Keratinocyte (primary cell): ENCODE data around the gene CCDC88A. TPM values are rescaled to one million over a fixed set of nuclear protein-coding genes. Genes with fewer than 3 reads are reported as not detected.

Experiments used
- DNase-seq: peaks from one replicate; pipeline ENCODE4 v3.0.0-alpha.2; 2011; ENCODE audit warnings: low read depth, missing footprints, low spot score
- FAIRE-seq: peaks from 2 replicates; lab custom pipeline; 2011; peaks lifted over from hg19 to GRCh38; lab: Jason Lieb, UNC
- H2AFZ ChIP-seq: 2 replicates; pipeline ENCODE4 v1.6.0; 2012; ENCODE audit warnings: low read length, control low read depth, inconsistent platforms; ENCODE audit not compliant: control insufficient read depth
- H3K27ac ChIP-seq: 2 replicates; pipeline ENCODE4 v1.5.1; 2011; ENCODE audit warnings: low read length; ENCODE audit not compliant: control insufficient read depth, insufficient read depth
- H3K27me3 ChIP-seq: 3 replicates; pipeline ENCODE4 v1.6.0; 2011; ENCODE audit warnings: low read length; ENCODE audit not compliant: control insufficient read depth, insufficient read depth; ENCODE audit errors: extremely low read depth
- H3K36me3 ChIP-seq, 2 experiments: 2 replicates in 1 of 2; 3 replicates in 1 of 2; pipeline ENCODE4 v1.5.1; 2011; ENCODE audit warnings: low read length in 2 of 2, mild to moderate bottlenecking in 1 of 2; ENCODE audit not compliant: control insufficient read depth in 2 of 2, insufficient read depth in 2 of 2; ENCODE audit errors: extremely low read depth in 1 of 2
- H3K4me1 ChIP-seq: 3 replicates; pipeline ENCODE4 v1.5.1; 2011; ENCODE audit warnings: low read length; ENCODE audit not compliant: control insufficient read depth, insufficient read depth; ENCODE audit errors: extremely low read depth
- H3K4me2 ChIP-seq: 3 replicates; pipeline ENCODE4 v1.6.0; 2011; ENCODE audit warnings: low read depth, low read length; ENCODE audit not compliant: control insufficient read depth, insufficient read depth; ENCODE audit errors: extremely low read depth
- H3K4me3 ChIP-seq, 3 experiments: fragments of 200-600 bp in 1 of 3; sonication (generic) in 1 of 3; 2 replicates in 2 of 3; 3 replicates in 1 of 3; pipeline ENCODE4 v1.5.1; 2011 to 2016; ENCODE audit warnings: low read length in 3 of 3, mild to moderate bottlenecking in 3 of 3, control low read depth in 2 of 3, inconsistent platforms in 1 of 3, low read depth in 1 of 3, mixed read lengths in 1 of 3, mixed run types in 1 of 3, moderate library complexity in 1 of 3; ENCODE audit not compliant: control insufficient read depth in 2 of 3, insufficient read depth in 2 of 3; ENCODE audit errors: extremely low read depth in 1 of 3
- H3K79me2 ChIP-seq: 2 replicates; pipeline ENCODE4 v1.6.0; 2012; ENCODE audit warnings: low read length; ENCODE audit not compliant: control insufficient read depth, insufficient read depth
- H3K9ac ChIP-seq: 3 replicates; pipeline ENCODE4 v1.6.0; 2011; ENCODE audit warnings: low read length; ENCODE audit not compliant: control insufficient read depth, insufficient read depth; ENCODE audit errors: extremely low read depth
- H3K9me1 ChIP-seq: 3 replicates; pipeline ENCODE4 v1.6.0; 2011; ENCODE audit warnings: low read length; ENCODE audit not compliant: control insufficient read depth, insufficient read depth; ENCODE audit errors: extremely low read depth
- H3K9me3 ChIP-seq: 2 replicates; pipeline ENCODE4 v1.5.1; 2012; ENCODE audit warnings: low read depth, low read length; ENCODE audit not compliant: control insufficient read depth
- H4K20me1 ChIP-seq: 3 replicates; pipeline ENCODE4 v1.6.0; 2011; ENCODE audit warnings: low read length; ENCODE audit not compliant: control insufficient read depth, insufficient read depth; ENCODE audit errors: extremely low read depth
- EZH2 ChIP-seq: IDR thresholded peaks from one replicate; pipeline ENCODE4 v1.6.1; 2012; ENCODE audit warnings: inconsistent platforms, mild to moderate bottlenecking, low read length, moderate library complexity
- dilution Hi-C: fragments of 300-500 bp; cut with MboI; formaldehyde crosslinking; loops from one replicate; pipeline ENCODE4 v1.7.0; 2020; ENCODE audit warnings: low sequenced_read_pairs; ENCODE audit not compliant: extremely low pct_ligation_motif_present
- polyA plus RNA-seq, 5 experiments: library from polyadenylated mRNA; depleted of rRNA in 3 of 5; stranded (reverse) in 3 of 5; stranded (forward) in 1 of 5; unstranded in 1 of 5; fragments of >200 nt; gene quantifications; 1 replicate in 1 of 5; 2 replicates in 3 of 5; 3 replicates in 1 of 5; pipeline versions ENCODE4 v1.2.1 to v1.2.3, GENCODE V29; 2011 to 2012; ENCODE audit warnings: missing spikeins in 2 of 5, low read depth in 1 of 5, low replicate concordance in 1 of 5
- TF ChIP-seq, protein P1 (sequence below), 3 experiments: IDR thresholded peaks in 1 of 3; conservative IDR thresholded peaks in 1 of 3; optimal IDR thresholded peaks in 1 of 3; 2 replicates in 2 of 3; 3 replicates in 1 of 3; pipeline versions ENCODE3 to v1.5.1; 2011; ENCODE audit warnings: low read length in 3 of 3, mild to moderate bottlenecking in 3 of 3, moderate library complexity in 2 of 3, control low read depth in 1 of 3, inconsistent platforms in 1 of 3; ENCODE audit not compliant: insufficient read depth in 2 of 3; ENCODE audit errors: extremely low read depth in 1 of 3

Gene CCDC88A
- polyA plus RNA-seq, 1 donor (not counting 4 experiments of a cell fraction or from before 2014, with no cell fraction given), result 21.3 TPM

DNA sequence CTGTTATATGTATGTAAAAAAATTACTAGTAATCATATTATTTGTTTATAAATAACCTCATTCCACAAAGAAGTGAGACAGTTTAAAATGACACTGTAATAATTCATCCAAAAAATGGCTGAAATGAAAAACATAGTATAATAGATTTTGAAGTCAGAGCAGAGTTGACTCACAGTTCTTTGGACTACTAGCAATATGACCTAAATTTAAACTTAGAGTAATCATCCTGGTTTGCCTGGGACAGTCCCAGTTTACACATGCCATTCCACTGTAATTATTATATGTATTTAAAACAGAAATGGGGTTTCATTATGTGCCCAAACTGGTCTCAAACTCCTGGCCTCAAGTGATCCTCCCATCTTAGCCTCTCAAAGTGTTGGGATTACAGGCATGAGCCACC lies 48.3 kb downstream of the CCDC88A start:
- H3K27ac ChIP-seq, result no peak overlapping the region
- no peak overlapping the region for H3K4me2 ChIP-seq
- dilution Hi-C loops, result no loop called here
- TF ChIP-seq, protein P1, sequence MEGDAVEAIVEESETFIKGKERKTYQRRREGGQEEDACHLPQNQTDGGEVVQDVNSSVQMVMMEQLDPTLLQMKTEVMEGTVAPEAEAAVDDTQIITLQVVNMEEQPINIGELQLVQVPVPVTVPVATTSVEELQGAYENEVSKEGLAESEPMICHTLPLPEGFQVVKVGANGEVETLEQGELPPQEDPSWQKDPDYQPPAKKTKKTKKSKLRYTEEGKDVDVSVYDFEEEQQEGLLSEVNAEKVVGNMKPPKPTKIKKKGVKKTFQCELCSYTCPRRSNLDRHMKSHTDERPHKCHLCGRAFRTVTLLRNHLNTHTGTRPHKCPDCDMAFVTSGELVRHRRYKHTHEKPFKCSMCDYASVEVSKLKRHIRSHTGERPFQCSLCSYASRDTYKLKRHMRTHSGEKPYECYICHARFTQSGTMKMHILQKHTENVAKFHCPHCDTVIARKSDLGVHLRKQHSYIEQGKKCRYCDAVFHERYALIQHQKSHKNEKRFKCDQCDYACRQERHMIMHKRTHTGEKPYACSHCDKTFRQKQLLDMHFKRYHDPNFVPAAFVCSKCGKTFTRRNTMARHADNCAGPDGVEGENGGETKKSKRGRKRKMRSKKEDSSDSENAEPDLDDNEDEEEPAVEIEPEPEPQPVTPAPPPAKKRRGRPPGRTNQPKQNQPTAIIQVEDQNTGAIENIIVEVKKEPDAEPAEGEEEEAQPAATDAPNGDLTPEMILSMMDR (optimal IDR thresholded peaks at IDR 0.05 in 1 of 3, IDR thresholded peaks at IDR 0.05 in 1 of 3, conservative IDR thresholded peaks at IDR 0.05 in 1 of 3; ENCODE audit: extremely low read depth in 1 of 3, insufficient read depth in 2 of 3, low read length in 3 of 3), result no peak
- TF ChIP-seq EZH2, result no peak
- no peaks in the 10 kb centered on the region for H3K9me1 ChIP-seq
- DNase-seq (no peak), FAIRE-seq (no peak)
- H2AFZ ChIP-seq, result no peak overlapping the region
- no peaks in the 10 kb centered on the region for H3K27me3 ChIP-seq
- no peaks in the 10 kb centered on the region for H4K20me1 ChIP-seq
- no peaks in the 10 kb centered on the region for H3K4me1 ChIP-seq
- no peak overlapping the region for H3K4me3 ChIP-seq
- no peaks in the 10 kb centered on the region for H3K9me3 ChIP-seq
- no peaks in the 10 kb centered on the region for H3K79me2 ChIP-seq
- no peaks in the 10 kb centered on the region for H3K36me3 ChIP-seq
- no peak overlapping the region for H3K9ac ChIP-seq

DNA sequence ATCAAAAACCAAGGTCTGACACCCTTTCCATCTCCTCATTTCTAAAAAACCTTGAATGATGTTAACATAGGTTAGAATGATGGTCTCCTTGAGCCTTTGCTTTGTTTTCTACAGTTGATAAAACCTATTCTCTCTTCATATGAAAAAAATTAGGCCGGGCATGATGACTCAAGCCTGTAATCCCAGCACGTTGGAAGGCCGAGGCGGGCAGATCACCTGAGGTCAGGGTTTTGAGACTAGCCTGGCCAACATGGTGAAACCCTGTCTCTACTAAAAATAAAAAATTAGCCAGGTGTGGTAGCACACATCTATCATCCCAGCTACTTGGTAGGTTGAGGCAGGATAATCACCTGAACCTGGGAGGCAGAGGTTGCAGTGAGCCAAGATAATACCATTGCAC lies 49.4 kb downstream of the CCDC88A start:
- Histone ChIP-seq H3K9ac (no peak overlapping the region), H3K4me3 (no peak overlapping the region), H3K27me3 (no peaks in the 10 kb centered on the region), H4K20me1 (no peaks in the 10 kb centered on the region), H2AFZ (no peak overlapping the region), H3K9me3 (no peaks in the 10 kb centered on the region), H3K79me2 (no peaks in the 10 kb centered on the region), H3K9me1 (no peaks in the 10 kb centered on the region), H3K4me1 (no peaks in the 10 kb centered on the region), H3K27ac (no peak overlapping the region), H3K36me3 (no peaks in the 10 kb centered on the region), H3K4me2 (no peak overlapping the region)
- dilution Hi-C loops, result no loop called here
- no peak for TF ChIP-seq EZH2
- TF ChIP-seq, protein P1 (optimal IDR thresholded peaks at IDR 0.05 in 1 of 3, IDR thresholded peaks at IDR 0.05 in 1 of 3, conservative IDR thresholded peaks at IDR 0.05 in 1 of 3; ENCODE audit: extremely low read depth in 1 of 3, insufficient read depth in 2 of 3, low read length in 3 of 3), result no peak
- DNase-seq (no peak), FAIRE-seq (no peak)
